HG03342 (cell line): ENCODE data around the gene CLMN.

Experiments used
- ATAC-seq: cut with Tn5 transposase; IDR thresholded peaks from one replicate; pipeline ENCODE4 v1.9.1; 2021; ENCODE audit warnings: mild to moderate bottlenecking, moderate library complexity; ENCODE audit not compliant: unreplicated experiment

CLMN gene

DNA sequence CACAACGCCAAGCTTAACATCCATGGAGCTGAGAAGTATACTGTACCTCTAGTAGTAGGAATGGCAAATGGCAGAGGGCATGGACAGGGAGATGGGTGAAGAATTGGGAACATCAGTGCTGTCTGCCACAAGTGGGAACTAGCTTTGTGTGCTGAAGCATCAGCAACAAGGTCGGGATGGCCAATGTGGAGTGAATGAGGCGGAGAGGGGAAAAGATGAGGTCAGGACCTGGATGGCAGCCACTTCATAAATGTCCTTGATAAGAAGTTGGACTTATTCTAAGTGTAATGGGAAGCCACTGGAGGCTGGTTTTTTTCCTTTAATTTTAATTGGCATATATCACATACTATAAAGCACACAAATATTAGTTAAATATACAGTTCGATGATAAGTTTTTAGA, 21.9 kb upstream of the CLMN start:
- ATAC-seq = no peak

DNA sequence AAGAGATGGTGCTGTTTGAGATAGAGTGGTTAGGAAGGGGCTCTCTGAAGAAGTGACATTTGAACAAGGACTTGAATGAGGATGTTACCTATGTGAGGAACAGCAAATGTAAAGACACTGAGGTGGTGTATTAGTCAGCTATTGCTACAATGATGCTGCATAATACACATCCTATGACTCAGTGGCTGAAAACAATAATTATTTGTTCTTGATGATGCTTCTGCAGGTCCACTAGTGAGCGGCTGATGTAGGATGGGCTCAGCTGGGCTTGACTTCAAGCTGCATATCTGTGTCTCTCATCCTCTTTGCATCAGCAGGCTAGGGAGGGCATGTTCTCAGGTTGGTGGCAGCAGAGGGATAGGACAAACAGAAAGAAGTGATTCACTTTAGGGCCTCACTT, 21.4 kb upstream of the CLMN start:
- ATAC-seq = no peak

DNA sequence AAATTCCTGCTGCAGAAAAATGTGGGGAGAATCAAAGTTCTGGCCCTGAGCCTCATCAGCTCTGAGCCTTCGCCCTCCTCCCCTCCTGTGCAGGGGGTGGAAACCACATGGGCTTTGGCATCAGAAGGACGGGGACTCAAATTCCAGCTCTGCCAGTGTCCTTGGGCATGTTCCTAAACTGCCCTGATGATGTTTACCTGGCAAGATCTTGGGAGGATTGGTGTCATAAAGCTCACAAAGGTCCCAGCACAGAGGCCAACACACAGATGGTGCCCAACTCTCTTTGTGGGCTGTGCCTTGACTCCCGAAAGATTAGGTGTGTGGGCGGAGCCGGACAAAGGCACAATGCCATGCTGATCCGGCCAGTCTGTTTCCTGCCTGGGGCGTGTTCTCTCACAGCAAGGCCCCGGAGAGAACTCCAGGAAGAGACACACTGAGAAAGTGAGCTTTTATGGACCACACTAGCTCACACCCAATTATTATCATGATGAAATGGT, 20.5 kb upstream of the CLMN start:
- ATAC-seq = no peak

DNA sequence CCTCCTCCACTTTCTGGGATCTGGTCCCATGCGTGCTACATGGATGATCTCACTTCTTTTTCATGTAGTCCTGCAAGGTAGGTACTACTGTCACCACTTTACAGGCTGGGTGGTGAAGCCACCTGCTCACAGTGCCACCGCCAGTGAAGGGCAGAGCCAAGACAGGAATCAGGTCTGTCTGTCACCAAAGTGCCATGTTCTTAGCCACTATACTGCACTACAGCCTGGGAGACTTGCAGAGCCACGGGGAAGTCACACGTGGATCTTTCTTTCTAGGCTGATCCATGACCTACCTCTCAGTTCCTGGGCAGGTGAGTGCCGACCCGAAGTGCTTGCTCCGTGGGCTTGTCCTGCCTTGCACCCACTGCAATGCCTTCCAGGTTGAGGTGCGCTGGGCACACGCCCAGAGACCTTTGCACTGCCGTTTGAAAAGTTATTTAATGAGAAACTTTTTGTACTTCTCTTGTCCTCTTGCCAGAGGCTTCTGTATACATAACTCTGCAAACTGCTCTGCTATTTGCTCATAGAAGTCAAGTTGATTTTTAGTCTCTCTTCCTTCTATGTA, 19.7 kb upstream of the CLMN start:
- ATAC-seq = no peak

DNA sequence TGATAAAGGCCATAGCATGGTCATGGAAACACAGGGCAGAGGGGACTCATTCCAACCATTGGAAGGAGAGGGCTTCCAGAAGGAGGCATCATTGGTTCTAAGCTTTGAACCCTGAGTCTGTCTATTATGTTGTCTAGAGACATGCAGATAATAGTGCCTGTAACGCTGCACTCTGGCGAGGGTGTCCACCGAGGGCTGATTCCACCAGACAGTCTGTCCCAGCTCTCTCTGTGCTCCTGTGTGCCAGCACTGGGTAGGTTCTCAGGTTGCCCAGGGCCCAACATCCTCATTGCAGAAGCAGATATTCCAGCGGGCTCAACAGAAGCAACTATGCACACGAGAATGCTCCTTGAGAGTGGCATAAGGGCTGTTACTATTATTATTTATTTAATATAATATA, 18.7 kb upstream of the CLMN start:
- no peak for ATAC-seq

DNA sequence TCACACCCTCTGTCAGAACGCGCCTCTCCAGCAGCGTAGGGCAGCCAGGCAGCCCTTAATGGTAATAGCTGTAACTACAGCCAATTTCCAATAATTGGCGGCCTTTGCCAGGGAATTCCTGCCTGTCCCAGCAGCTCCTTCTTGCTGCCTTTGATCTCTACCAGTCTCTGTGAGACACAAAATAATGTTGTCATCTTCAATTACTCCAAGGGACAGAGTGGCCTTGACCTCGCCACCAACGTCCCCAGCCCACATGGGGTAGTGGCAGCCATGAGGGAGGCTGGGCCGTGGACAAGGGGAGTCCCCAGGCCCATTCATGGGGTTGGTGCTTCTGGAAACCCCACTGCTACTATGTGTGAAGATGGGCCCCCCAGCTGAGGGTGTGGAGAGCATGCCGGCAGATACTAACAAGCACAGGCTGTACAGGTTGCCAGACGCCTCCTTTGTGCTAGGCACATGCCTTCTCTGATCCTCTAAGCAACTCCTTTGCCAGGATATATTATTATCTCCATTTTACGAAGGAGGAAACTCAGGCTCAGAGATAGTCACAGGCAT, 17.4 kb upstream of the CLMN start:
- ATAC-seq = no peak

DNA sequence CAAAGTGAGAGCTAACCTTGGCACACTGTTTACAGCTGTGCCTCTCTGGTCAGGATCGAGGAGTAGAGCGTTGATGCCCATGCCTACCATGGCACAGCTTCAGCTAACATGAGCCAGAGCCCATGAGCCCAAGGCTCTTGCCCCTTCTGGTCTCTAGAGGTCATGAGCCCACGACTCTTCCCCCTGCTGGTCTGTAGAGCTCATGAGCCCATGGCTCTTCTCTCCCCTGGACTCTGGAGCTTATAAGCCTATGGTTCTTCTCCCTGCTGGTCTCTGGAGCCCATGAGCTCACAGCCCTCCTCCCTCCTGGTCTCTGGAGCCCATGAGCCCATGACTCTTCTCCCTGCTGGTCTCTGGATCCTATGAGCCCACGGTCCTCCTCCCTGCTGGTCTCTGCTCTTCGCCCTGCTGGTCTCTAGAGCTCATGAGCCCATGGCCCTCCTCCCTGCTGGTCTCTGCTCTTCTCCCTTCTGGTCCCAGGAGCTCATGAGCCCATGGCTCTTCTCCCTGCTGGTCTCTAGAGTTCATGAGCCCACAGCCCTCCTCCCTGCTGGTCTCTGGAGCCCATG, 16.6 kb upstream of the CLMN start:
- ATAC-seq = no peak

DNA sequence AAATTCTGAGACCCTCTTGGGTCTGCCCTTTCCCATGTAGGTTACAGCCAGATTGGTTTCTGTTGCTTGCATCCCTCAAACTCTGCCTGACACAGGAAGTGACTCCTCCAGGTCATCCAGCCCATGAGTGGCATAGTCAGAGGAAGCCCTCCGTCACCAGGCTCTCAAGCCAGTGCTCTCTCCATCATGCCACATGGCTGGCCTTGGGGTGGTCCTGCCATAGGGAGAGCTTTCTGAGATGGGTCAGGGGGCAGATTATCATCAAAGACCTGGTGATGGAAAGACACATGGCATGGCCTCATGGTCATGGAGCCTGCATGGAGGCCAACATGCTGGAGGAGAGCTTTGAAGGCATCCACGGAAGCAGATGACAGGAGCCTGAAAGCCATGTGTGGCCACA, 15.4 kb upstream of the CLMN start:
- no peak for ATAC-seq

DNA sequence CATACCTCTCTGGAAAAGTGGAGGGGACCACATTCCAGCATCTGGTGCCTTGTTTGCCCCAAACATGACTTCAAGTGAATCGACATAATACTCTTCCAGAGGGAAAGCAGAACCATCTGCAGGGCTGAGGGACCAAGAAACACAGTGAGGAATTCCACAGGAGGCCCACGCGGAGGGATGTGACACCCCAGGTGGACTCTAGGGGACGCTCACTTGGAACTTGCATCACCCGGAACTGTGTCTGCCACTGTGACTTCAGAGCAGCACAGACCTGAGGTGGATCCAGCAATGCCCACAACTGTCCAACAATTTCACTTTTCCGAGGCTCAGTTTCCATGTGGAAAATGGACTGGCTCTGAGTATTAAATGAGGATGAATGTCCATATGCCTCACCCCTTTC, 14.3 kb upstream of the CLMN start:
- no peak for ATAC-seq

DNA sequence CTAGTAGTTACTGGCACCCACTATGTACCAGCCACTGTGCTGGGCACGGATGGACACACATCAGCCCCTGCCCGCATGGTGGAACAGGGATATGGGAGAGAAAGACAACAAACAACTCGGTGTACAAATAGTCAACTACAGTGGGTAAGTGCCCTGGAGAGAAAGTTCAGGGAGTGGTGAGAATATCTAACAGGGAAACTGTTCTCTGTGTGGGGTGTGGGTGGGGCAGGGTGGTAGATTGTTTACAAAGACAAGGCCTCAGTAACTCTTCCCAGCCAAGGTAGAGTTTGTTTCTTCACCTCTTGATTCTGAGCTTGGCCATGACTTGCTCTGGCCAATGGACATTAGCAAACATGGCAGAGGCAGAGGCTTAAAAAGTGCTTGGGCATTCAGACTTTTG, 12.9 kb upstream of the CLMN start:
- no peak for ATAC-seq

DNA sequence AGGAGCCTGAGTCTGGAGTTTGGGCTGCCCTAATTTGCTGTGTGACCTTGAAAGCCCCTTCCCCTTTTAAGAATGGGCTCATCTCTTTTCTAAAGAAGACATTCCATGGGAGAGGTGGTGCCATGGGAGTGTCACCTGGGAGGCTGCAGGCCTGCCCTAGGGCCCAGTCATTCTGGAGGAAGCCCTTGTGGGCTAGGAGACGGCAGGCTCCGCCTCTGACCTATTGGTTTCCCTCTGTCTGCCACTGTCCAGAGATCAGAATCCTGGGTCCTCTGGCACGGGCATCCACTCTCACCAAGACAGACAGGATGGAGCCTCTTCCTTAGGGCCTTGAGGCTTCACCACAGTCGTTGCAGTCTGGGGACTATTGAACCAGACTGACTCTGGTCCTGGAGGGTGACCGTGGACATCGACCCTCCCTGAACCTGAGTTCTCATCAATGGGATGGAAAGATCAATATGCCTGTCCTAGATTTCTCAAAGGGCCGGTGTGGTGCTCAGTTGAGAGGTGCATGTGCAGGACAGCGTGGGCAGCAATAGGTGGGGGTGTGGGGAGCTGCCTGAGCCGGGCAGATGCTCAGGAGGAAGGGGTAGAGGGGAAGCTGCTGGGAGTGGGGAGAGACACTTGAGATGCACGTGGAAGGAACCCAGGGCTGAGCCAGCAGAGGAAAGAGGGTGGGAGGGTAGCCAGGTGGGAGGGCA, 12.2 kb upstream of the CLMN start:
- ATAC-seq = no peak

DNA sequence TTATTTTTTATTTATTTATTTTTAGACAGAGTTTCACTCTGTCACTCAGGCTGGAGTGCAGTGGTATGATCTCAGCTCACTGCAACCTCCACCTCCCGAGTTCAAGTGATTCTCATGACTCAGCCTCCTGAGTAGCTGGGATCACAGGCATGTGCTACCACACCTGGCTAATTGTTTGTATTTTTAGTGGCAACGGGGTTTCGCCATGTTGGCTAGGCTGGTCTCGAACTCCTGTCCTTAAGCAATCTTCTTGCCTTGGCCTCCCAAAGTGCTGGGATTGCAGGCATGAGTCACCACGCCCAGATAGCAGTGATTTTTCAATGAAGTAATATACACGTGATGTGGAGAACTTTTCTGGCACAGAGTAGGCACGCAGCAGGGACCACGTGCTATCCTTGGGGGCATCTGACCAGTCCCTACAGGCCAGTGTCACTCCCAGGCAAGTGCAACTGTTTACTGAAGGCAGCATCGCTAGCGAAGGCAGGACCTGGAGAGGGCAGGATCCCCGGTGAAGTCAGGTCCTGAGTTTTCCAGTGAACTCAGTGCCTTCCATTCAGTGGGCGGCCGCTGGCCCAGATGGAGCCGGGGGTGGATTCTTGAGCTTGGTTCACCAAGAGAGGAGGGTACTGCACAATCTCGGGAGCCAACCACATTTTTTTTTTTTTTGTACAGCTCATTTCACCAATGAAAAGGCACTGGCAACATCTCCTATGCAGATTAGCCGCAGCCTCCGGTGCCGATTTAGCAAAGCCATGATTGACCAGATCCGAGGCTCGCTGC, 11.1 kb upstream of the CLMN start:
- ATAC-seq = no peak

DNA sequence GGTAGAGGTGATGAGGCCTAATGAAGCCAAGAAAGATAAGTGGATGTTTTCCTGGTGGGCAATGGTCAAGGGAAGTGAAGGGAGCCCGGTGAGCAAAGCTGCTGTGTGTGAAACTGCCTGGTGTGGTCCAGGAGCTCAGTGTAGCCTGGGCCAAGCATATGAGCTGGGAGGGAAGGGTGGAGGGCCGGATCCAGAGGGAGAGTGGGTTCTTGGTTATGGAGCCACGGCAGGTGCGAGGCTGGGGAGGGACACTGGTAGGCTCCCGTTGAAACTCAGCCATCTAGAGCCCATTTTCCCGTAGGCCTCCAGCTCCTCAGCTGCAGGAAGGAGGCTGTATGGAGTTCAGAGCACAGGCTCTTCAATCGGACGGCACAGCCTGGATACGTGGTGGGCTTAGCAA, 10.2 kb upstream of the CLMN start:
- no peak for ATAC-seq

DNA sequence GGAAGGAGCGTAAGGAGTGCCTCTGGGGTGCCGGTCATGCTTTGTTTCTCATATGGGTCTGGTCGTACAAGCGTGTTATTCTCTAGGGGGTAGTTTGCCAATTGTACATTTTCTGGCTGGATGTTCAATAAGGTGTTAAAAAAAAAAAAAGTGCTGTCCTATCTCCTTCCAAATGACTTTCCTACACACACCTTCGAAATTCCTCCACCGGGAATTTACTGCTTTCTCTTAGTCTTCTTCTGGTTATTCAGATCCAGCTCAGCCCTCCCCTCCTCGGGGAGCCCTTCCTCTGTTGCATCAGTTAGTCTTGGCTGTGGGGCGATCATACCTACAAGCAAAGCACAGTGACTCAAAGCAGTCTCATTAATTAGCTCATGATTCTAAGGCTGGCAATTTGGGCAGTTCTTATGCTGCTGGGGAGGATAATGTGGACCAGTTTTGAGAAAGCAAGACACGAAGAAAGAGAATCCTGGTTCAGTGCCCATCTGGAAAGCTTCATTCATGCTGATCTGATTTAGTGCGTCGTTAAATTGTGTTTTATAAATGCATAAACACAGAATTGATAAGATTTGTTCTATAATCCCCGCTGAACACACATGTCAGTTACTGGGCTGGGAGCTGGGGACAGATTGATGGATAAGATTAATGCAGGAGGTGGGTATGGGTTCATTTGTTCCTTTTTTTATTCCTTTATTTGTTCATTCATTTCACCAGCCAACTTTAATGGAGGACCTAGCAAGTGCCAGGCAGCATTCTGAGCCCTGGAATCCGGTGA, 9.2 kb upstream of the CLMN start:
- ATAC-seq = no peak

DNA sequence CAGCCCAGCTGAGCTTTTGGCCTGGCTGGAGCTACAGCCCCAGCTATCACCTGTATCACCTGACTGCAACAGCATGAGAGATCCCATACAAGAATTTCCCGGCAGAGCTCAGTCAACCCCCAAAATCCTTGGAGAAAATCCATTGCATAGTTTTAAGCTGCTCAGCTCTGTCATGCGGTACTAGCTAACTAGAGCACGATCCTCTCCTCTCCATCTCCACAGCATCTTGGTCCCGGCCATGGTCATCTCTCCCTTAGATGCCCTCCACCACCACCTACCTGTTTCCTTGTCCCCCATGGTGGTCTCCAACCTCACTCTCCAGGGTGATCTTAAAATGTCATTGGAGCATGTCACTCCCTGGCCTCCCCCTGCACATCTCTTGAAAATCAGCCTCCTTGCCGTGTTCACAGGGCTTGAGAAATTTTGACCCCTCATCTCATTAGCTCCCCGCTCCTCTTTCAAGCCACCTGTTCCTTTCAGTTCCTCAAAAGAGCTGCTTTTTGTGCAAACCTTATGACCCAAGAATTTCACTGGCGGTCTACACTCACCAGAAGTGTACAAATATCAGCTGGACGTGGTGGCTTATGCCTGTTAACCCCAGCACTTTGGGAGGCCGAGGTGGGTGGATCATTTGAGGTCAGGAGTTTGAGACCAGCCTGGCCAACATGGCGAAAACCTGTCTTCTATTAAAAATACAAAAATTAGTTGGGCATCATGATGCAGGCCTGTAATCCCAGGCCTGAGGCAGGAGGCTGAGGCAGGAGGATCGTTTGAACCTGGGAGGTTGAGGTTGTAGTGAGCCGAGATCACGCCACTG, 8.1 kb upstream of the CLMN start:
- peak; percentile 96 for ATAC-seq

DNA sequence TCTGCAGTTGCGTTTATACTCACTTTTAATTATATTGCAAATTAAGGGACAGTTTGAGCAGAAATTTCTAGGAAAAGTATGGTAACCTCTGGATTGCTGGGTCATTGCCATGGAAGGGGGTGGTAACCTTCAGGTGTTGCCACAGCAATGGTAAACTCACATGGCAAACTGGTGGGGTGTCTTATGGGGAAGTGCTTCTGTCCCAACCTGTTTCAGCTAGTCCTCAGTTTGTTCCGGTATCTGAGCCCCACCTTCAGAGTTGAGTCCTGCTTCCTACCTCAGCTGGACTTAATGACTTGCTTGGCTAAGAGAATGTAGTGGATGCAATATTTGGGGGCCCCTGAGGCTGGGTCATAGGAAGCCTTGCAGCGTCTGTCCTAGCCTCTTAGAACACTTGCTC, 7.3 kb upstream of the CLMN start:
- peak; percentile 41 for ATAC-seq

DNA sequence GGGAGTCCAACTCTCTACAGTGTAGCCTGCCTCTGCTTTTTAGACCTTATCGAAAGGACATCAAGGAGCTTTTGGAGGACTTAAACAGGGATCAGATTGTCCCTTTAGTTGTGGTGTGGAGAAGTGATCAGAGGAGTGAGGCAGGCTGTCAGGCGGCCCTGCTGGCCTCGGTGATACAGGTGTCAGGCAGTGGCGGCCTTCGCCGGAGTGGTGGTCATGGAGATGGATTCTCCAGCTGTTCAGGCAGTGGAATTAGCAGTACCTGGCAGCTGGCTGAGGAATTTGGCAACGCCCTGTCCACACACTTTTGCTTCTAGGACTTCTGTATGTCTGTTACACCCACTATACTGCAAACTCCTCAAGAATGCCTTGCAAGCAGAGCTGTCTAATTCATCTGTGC, 4.2 kb upstream of the CLMN start:
- no peak for ATAC-seq

DNA sequence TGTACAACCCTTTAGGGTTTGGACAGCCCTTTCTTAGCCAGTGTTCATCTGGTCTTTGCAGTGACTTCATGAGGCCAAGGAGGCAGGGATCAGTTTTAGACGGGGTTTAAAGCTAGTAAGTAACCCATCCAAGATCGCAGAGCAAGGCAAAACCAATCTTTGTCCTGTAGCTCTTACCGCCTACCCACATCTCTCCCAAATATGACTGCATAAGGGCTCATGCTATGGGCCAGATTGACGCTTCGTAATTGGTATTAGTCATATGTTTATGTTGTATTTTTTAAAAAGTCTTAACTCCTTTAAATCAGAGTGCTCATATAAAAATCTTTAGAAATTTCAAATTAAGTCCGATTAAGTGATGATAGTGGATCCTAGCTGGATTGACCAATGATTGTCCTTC, 3.7 kb upstream of the CLMN start:
- no peak for ATAC-seq

DNA sequence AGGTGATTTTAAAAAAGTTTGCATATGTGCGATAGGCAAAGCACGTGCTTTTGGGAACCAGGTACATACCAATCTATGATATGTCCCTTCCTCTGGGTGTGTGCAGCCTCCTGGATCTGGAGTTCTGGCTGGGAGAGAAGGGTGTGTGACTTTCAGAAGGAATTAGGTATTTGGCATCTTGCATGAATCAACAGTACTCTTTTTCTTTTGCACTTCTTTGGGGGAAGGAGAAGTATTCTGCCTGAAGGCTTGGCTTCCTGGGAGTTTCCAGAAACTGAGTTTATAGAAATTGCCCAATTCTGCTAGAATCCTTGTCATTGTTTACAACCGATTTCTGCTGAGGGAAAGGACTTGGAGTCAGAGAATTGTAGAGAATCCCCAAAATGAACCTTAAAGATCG, 2.9 kb upstream of the CLMN start:
- ATAC-seq = no peak
